AG10803 (cell line): ENCODE measurements around the gene ADAM17.

ENCODE experiments used
- DNase-seq: peaks from one replicate; pipeline ENCODE4 v3.0.0; 2010; ENCODE audit warnings: low read depth
- H3K4me3 ChIP-seq: 2 replicates; pipeline ENCODE4 v1.5.1; 2011; ENCODE audit warnings: mild to moderate bottlenecking, low read length, control low read depth
- CTCF ChIP-seq: conservative IDR thresholded peaks from 2 replicates; pipeline ENCODE4 v1.5.1; 2011; ENCODE audit warnings: mild to moderate bottlenecking, low read length, control low read depth, inconsistent platforms

The ADAM17 gene

GRCh38 chr2:9461079-9461478 is 94.6 kb downstream of the ADAM17 start:
- no peak overlapping the region for H3K4me3 ChIP-seq
- TF ChIP-seq CTCF: no peak
- no peak for DNase-seq

- H3K4me3 ChIP-seq: no peak overlapping the region
- no peak for DNase-seq
- no peak for TF ChIP-seq CTCF
Measured at GRCh38 chr2:9460441-9461017, 95.1 kb downstream of the ADAM17 start.

GRCh38 chr2:9451231-9451630 is 104.4 kb downstream of the ADAM17 start:
- no peak for DNase-seq
- TF ChIP-seq CTCF: no peak
- no peak overlapping the region for H3K4me3 ChIP-seq

GRCh38 chr2:9445089-9445488 is 110.5 kb downstream of the ADAM17 start:
- no peak for TF ChIP-seq CTCF
- no peak for DNase-seq
- no peak overlapping the region for H3K4me3 ChIP-seq

GRCh38 chr2:9443526-9443925 is 112.1 kb downstream of the ADAM17 start:
- H3K4me3 ChIP-seq: no peak overlapping the region
- no peak for DNase-seq
- no peak for TF ChIP-seq CTCF

GRCh38 chr2:9441556-9441955 is 114.1 kb downstream of the ADAM17 start:
- TF ChIP-seq CTCF: no peak
- H3K4me3 ChIP-seq: no peak overlapping the region
- DNase-seq: peak; percentile 20

GRCh38 chr2:9440058-9440727 is 115.4 kb downstream of the ADAM17 start:
- TF ChIP-seq CTCF: no peak
- H3K4me3 ChIP-seq: no peak overlapping the region
- peak; percentile 76 for DNase-seq
